ENCODE data around the gene TGFBR2. TPM values are rescaled to one million over a fixed set of nuclear protein-coding genes. Genes with fewer than 3 reads are reported as not detected.

Gene TGFBR2
- total and polyA plus RNA-seq, 2 of the 13 experiments (the other 11 are each of a cell fraction or from before 2014, with no cell fraction given): 82.2 to 187 TPM

- no peak for TF ChIP-seq ELK4 (CRISPR knock-in tag; IDR thresholded peaks at IDR 0.05; ENCODE audit: borderline replicate concordance)
- peak; percentile 32; the same call in 1 of the 2 replicates for TF ChIP-seq FOXK1 (CRISPR knock-in tag; IDR thresholded peaks at IDR 0.05; ENCODE audit: borderline replicate concordance, low read depth)
- TF ChIP-seq AGO2 (optimal IDR thresholded peaks at IDR 0.05; ENCODE audit: low read depth, low read length): peak; percentile 64
- no peak for TF ChIP-seq FOXO4 (CRISPR knock-in tag; conservative IDR thresholded peaks at IDR 0.05)
- TF ChIP-seq KLF16 (CRISPR knock-in tag; IDR thresholded peaks at IDR 0.05): no peak
- peak; percentile 18; the same call in 1 of the 2 replicates for TF ChIP-seq BCL6 (CRISPR knock-in tag; IDR thresholded peaks at IDR 0.05)
- no peak for TF ChIP-seq ZNF10 (CRISPR knock-in tag; IDR thresholded peaks at IDR 0.05; ENCODE audit: borderline replicate concordance, low read depth)
- no peak for TF ChIP-seq REXO4 (CRISPR knock-in tag; IDR thresholded peaks at IDR 0.05; ENCODE audit: borderline replicate concordance)
- peak; percentile 68 for TF ChIP-seq SAP130 (CRISPR knock-in tag; IDR thresholded peaks at IDR 0.05; ENCODE audit: low read depth)
- TF ChIP-seq ZBTB2 (CRISPR knock-in tag; IDR thresholded peaks at IDR 0.05; ENCODE audit: low read depth): no peak
- no peak for TF ChIP-seq ZNF503 (CRISPR knock-in tag; IDR thresholded peaks at IDR 0.05)
- no peak for TF ChIP-seq RCOR2 (CRISPR knock-in tag; IDR thresholded peaks at IDR 0.05)
- peak; percentile 64; the same call in 1 of the 2 replicates for TF ChIP-seq ARID4A (CRISPR knock-in tag; IDR thresholded peaks at IDR 0.05; ENCODE audit: borderline replicate concordance)
- TF ChIP-seq PHF20 (CRISPR knock-in tag; IDR thresholded peaks at IDR 0.05): no peak
- peak; percentile 29; the same call in 1 of the 2 replicates for TF ChIP-seq MXD4 (CRISPR knock-in tag; IDR thresholded peaks at IDR 0.05)
- no peak for TF ChIP-seq SOX6 (IDR thresholded peaks at IDR 0.05)
- TF ChIP-seq SOX6 (CRISPR knock-in tag; IDR thresholded peaks at IDR 0.05): peak; percentile 22; the same call in 1 of the 2 replicates
- TF ChIP-seq HDAC2 (CRISPR knock-in tag; IDR thresholded peaks at IDR 0.05): 0 out of 2 replicates have a peak, but pooled peaks have one; percentile 26
- TF ChIP-seq FOXC1 (CRISPR knock-in tag; IDR thresholded peaks at IDR 0.05; ENCODE audit: borderline replicate concordance): 0 out of 2 replicates have a peak, but pooled peaks have one; percentile 33
Observed at GRCh38 chr3:30613133-30613825, 6.9 kb downstream of the TGFBR2 start (continued).

Data from HepG2 (cell line).